ENCODE data around the gene CORO6. TPM values are rescaled to one million over a fixed set of nuclear protein-coding genes. Genes with fewer than 3 reads are reported as not detected.

The CORO6 gene
- polyA plus RNA-seq, 2 of the 4 experiments (the other 2 are of a cell fraction), result 5.0 to 10.1 TPM

DNA sequence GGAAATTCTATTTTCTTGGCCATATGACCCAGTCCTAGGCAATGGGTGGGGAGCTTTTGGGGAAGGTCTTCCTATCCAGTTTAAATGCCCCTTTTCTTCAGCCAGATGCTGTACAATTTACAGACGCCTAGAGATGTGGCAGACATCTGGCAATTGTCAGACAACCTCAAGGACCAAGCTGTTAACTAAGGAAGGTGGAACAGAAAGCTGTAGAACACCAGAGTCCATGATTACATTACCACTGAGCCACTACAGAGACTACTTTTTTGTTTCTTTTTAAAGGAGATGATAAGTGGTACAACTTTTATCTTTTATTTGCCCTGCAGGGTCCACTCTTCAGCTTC is 21.1 kb upstream of the CORO6 start:
- H3K4me2 ChIP-seq, result no peak overlapping the region
- DNase-seq (ENCODE audit: low read depth in 1 of 2, low spot score in 1 of 2) (no peak), ATAC-seq (no peak), FAIRE-seq (no peak)
- no peak overlapping the region for H3K4me3 ChIP-seq
- ChIA-PET CTCF (interaction anchor here (0.9 to 10.1 kb wide), 10 partner anchors 8 to 450 kb away, joined by 3 to 222 read pairs (median 11); partner anchors contain the start of gene SSH2), POLR2A (no interaction called here)
- no peaks in the 10 kb centered on the region for H3K9me3 ChIP-seq
- H3K27ac ChIP-seq, result no peak overlapping the region
- H3K4me1 ChIP-seq, result peaks cover 43% of the 10 kb centered on the region
- 64% methylated on average over 1 of the region's 1 CpG for WGBS (ENCODE audit: missing lambda C conversion rate)
- TF ChIP-seq ZNF302 (CRISPR knock-in tag; IDR thresholded peaks at IDR 0.05) (no peak), POLR2AphosphoS2 (conservative IDR thresholded peaks at IDR 0.05; ENCODE audit: low read length) (no peak), RARB (CRISPR knock-in tag; IDR thresholded peaks at IDR 0.05) (no peak), EHMT2 (IDR thresholded peaks at IDR 0.05; ENCODE audit: low read depth) (no peak), CBX8 (IDR thresholded peaks at IDR 0.05) (no peak), FOSB (CRISPR knock-in tag; IDR thresholded peaks at IDR 0.05) (no peak), POLR2A (IDR thresholded peaks at IDR 0.05; ENCODE audit: low read length) (no peak), KDM5A (IDR thresholded peaks at IDR 0.05) (no peak), CHD2 (IDR thresholded peaks at IDR 0.05; ENCODE audit: low read length, partially characterized antibody) (no peak), RCOR1 (IDR thresholded peaks at IDR 0.05; ENCODE audit: low read depth, low read length) (no peak), FOXS1 (CRISPR knock-in tag; IDR thresholded peaks at IDR 0.05) (no peak), NPAS2 (CRISPR knock-in tag; IDR thresholded peaks at IDR 0.05; ENCODE audit: borderline replicate concordance) (no peak), HDAC2 (IDR thresholded peaks at IDR 0.05) (no peak), MYC (IDR thresholded peaks at IDR 0.05; ENCODE audit: borderline replicate concordance, low read length) (no peak), JUNB (IDR thresholded peaks at IDR 0.05) (no peak), ZSCAN20 (CRISPR knock-in tag; IDR thresholded peaks at IDR 0.05) (no peak), RFX5 (IDR thresholded peaks at IDR 0.05) (no peak), PHF8 (IDR thresholded peaks at IDR 0.05; ENCODE audit: borderline replicate concordance, low read depth) (no peak)
- TF ChIP-seq, protein P1, sequence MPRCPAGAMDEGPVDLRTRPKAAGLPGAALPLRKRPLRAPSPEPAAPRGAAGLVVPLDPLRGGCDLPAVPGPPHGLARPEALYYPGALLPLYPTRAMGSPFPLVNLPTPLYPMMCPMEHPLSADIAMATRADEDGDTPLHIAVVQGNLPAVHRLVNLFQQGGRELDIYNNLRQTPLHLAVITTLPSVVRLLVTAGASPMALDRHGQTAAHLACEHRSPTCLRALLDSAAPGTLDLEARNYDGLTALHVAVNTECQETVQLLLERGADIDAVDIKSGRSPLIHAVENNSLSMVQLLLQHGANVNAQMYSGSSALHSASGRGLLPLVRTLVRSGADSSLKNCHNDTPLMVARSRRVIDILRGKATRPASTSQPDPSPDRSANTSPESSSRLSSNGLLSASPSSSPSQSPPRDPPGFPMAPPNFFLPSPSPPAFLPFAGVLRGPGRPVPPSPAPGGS (IDR thresholded peaks at IDR 0.05), result no peak
- TF ChIP-seq, protein P2, sequence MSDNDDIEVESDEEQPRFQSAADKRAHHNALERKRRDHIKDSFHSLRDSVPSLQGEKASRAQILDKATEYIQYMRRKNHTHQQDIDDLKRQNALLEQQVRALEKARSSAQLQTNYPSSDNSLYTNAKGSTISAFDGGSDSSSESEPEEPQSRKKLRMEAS (IDR thresholded peaks at IDR 0.05), result no peak

DNA sequence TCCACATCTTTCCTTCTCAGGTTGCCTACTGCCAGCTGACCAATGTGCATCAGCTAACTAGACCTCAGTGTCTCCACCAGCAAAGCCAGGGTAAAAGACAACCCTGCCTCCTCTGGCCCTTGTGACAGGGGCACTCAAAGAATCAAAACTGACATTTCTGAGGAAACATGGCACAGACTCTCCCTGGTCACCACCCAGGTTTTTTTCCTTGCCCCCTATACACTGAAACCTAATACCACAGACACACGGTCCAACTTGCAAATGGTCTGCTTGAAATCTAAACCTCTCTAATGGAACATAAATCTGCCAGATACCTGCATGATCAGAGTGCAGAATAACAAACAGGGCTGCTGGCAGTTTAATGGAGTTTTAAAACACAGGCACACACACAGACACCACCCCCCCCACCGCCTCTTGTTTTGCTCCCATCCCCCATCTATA is 19.5 kb upstream of the CORO6 start:
- peak overlapping the region in 1 of 2 experiments; percentile 32; a peak in 1 of 6 replicates for H3K27ac ChIP-seq
- peaks cover 47% of the 10 kb centered on the region for H3K4me1 ChIP-seq

More for the DNA sequence above, 19.5 kb upstream of the CORO6 start:
- ChIA-PET CTCF (interaction anchor here (0.8 to 10.1 kb wide), 13 partner anchors 15 to 451 kb away, joined by 3 to 222 read pairs (median 12); partner anchors contain the start of gene SSH2), POLR2A (interaction anchor here (0.7 kb wide), 1 partner anchor 108 kb away, joined by 4 read pairs; no protein-coding TSS in a partner anchor)
- ATAC-seq (no peak), DNase-seq (ENCODE audit: low read depth in 1 of 2, low spot score in 1 of 2) (no peak), FAIRE-seq (no peak)
- H3K9me3 ChIP-seq, result no peaks in the 10 kb centered on the region
- WGBS (ENCODE audit: missing lambda C conversion rate), result 78% methylated on average over 2 of the region's 2 CpGs
- TF ChIP-seq HOXB5 (CRISPR knock-in tag; IDR thresholded peaks at IDR 0.05) (no peak), ZFP36 (IDR thresholded peaks at IDR 0.05; ENCODE audit: borderline replicate concordance, partially characterized antibody) (no peak)
- TF ChIP-seq, protein P3, sequence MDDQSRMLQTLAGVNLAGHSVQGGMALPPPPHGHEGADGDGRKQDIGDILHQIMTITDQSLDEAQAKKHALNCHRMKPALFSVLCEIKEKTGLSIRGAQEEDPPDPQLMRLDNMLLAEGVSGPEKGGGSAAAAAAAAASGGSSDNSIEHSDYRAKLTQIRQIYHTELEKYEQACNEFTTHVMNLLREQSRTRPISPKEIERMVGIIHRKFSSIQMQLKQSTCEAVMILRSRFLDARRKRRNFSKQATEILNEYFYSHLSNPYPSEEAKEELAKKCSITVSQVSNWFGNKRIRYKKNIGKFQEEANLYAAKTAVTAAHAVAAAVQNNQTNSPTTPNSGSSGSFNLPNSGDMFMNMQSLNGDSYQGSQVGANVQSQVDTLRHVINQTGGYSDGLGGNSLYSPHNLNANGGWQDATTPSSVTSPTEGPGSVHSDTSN (IDR thresholded peaks at IDR 0.05), result no peak
- no peak overlapping the region for H3K4me3 ChIP-seq
- no peak overlapping the region for H3K4me2 ChIP-seq

Measured in A549 (cell line).